Mesenchymal stem cell (in vitro differentiated cells and primary cell): ENCODE results near the gene HSF2BP.
"Not testable (repeated sequence)": the region's sequence is repeated elsewhere in the genome, so short reads cannot be mapped to it uniquely, and the experiment has no call there.

Experiments
- DNase-seq: peaks from one replicate; pipeline ENCODE4 v3.0.0-alpha.2; 2013
- H2AFZ ChIP-seq: one replicate; pipeline ENCODE4 v1.6.1; 2013; ENCODE audit warnings: low read depth, mild to moderate bottlenecking, control low read depth, inconsistent platforms, low read length, moderate library complexity
- H2AK5ac ChIP-seq: 2 replicates; pipeline ENCODE4 v1.6.1; 2013; ENCODE audit warnings: low read length, moderate library complexity, mild to moderate bottlenecking, inconsistent platforms; ENCODE audit not compliant: severe bottlenecking
- H2BK120ac ChIP-seq: one replicate; pipeline ENCODE4 v1.6.1; 2013; ENCODE audit warnings: low read depth, mild to moderate bottlenecking, inconsistent platforms, low read length, moderate library complexity
- H2BK12ac ChIP-seq, 2 experiments: one replicate each; pipeline ENCODE4 v1.6.1; 2013; ENCODE audit warnings: inconsistent platforms in 2 of 2, low read length in 2 of 2, mild to moderate bottlenecking in 2 of 2, moderate library complexity in 2 of 2, control low read depth in 1 of 2
- H2BK15ac ChIP-seq: one replicate; pipeline ENCODE4 v1.6.1; 2013; ENCODE audit warnings: mild to moderate bottlenecking, low read depth, inconsistent platforms; ENCODE audit not compliant: poor library complexity, severe bottlenecking
- H2BK5ac ChIP-seq: 2 replicates; pipeline ENCODE4 v1.6.1; 2013; ENCODE audit warnings: low read depth, mild to moderate bottlenecking, low read length, control low read depth, inconsistent platforms; ENCODE audit not compliant: poor library complexity, severe bottlenecking
- H3K14ac ChIP-seq, 2 experiments: one replicate each; pipeline ENCODE4 v1.6.1; 2013; ENCODE audit warnings: inconsistent platforms in 2 of 2, low read length in 2 of 2, control low read depth in 1 of 2, mild to moderate bottlenecking in 1 of 2, moderate library complexity in 1 of 2
- H3K18ac ChIP-seq, 2 experiments: one replicate each; pipeline ENCODE4 v1.6.1; 2013; ENCODE audit warnings: inconsistent platforms in 2 of 2, low read length in 2 of 2, control low read depth in 1 of 2, low read depth in 1 of 2, mild to moderate bottlenecking in 1 of 2
- H3K23ac ChIP-seq, 2 experiments: one replicate each; pipeline ENCODE4 v1.6.1; 2013; ENCODE audit warnings: inconsistent platforms in 2 of 2, low read length in 2 of 2, mild to moderate bottlenecking in 2 of 2, moderate library complexity in 2 of 2, control low read depth in 1 of 2
- H3K27ac ChIP-seq: 2 replicates; pipeline ENCODE4 v1.5.1; 2013; ENCODE audit warnings: mild to moderate bottlenecking, moderate library complexity, low read length, control low read depth, inconsistent platforms; ENCODE audit not compliant: poor library complexity, severe bottlenecking
- H3K27me3 ChIP-seq, 2 experiments: 2 replicates each; pipeline versions ENCODE4 v1.6.1 to v1.7.0; 2013; ENCODE audit warnings: low read length in 2 of 2, mild to moderate bottlenecking in 2 of 2, moderate library complexity in 2 of 2, control low read depth in 1 of 2, inconsistent platforms in 1 of 2; ENCODE audit not compliant: control insufficient read depth in 1 of 2, insufficient read depth in 1 of 2
- H3K36me3 ChIP-seq, 2 experiments: 2 replicates each; pipeline versions ENCODE4 v1.6.1 to v1.7.0; 2013; ENCODE audit warnings: low read length in 2 of 2, control low read depth in 1 of 2, inconsistent platforms in 1 of 2, low read depth in 1 of 2, mild to moderate bottlenecking in 1 of 2; ENCODE audit not compliant: insufficient read depth in 2 of 2, control insufficient read depth in 1 of 2
- H3K4ac ChIP-seq, 2 experiments: one replicate each; pipeline ENCODE4 v1.6.1; 2013; ENCODE audit warnings: inconsistent platforms in 2 of 2, low read length in 2 of 2, mild to moderate bottlenecking in 2 of 2, moderate library complexity in 2 of 2, control low read depth in 1 of 2, low read depth in 1 of 2
- H3K4me1 ChIP-seq: 2 replicates; pipeline ENCODE4 v1.6.1; 2013; ENCODE audit warnings: low read depth, low read length, control low read depth; ENCODE audit not compliant: control insufficient read depth, insufficient read depth
- H3K4me2 ChIP-seq: 2 replicates; pipeline ENCODE4 v1.6.1; 2013; ENCODE audit warnings: low read length, mild to moderate bottlenecking, inconsistent platforms; ENCODE audit not compliant: poor library complexity, severe bottlenecking
- H3K4me3 ChIP-seq, 2 experiments: 2 replicates each; pipeline versions ENCODE4 v1.5.1 to v1.7.0; 2013; ENCODE audit warnings: low read length in 2 of 2, mild to moderate bottlenecking in 2 of 2, control low read depth in 1 of 2, low read depth in 1 of 2; ENCODE audit not compliant: insufficient read depth in 1 of 2
- H3K79me1 ChIP-seq: replicated peaks from 2 replicates; pipeline ENCODE4 v1.6.1; 2013; ENCODE audit warnings: mild to moderate bottlenecking, control low read depth, low read length, inconsistent platforms; ENCODE audit not compliant: poor library complexity, severe bottlenecking
- H3K9ac ChIP-seq: 2 replicates; pipeline ENCODE4 v1.7.0; 2013; ENCODE audit warnings: mild to moderate bottlenecking, low read length, moderate library complexity
- H3K9me3 ChIP-seq: 2 replicates; pipeline ENCODE4 v1.7.0; 2013; ENCODE audit warnings: mild to moderate bottlenecking, low read length; ENCODE audit not compliant: control insufficient read depth
- H4K8ac ChIP-seq: one replicate; pipeline ENCODE4 v1.6.1; 2013; ENCODE audit warnings: inconsistent platforms, mild to moderate bottlenecking, low read length, moderate library complexity
- H4K91ac ChIP-seq: one replicate; pipeline ENCODE4 v1.6.1; 2013; ENCODE audit warnings: mild to moderate bottlenecking, low read length, inconsistent platforms
- WGBS: methylation state at CpG from one replicate; pipeline ENCODE4 v1.1.7; 2013; ENCODE audit warnings: mixed read lengths; 5-methylcytosine and 5-hydroxymethylcytosine counted together

HSF2BP gene

DNA sequence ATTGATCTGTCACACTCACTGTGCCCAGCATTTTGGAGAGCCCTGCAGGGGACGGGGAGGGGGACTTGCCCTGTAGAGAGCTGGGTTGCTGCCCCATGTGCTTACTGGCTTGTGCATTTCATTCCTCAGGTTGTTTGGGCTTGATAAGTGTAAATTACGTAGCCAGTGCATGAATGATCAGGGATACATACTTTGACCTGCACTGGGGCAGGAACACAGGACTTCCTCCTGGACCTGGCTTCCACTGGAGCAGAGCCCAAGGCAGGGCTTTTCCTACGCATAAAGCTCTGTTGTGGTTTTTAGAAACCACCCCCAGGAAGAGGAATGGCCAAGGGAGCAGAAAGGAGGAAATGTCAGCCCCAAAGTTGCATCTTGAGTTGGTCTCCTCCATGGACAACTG, 144.5 kb downstream of the HSF2BP start:
- WGBS: no CpG with 5 or more reads among the region's 3 CpGs
- not testable (repeated sequence) for H3K4me3 ChIP-seq, H3K4me2 ChIP-seq, H3K14ac ChIP-seq, H3K4me1 ChIP-seq, H4K8ac ChIP-seq, H2AK5ac ChIP-seq, H2BK12ac ChIP-seq, H3K27me3 ChIP-seq, H2BK15ac ChIP-seq, H3K79me1 ChIP-seq, H3K4ac ChIP-seq, H3K9me3 ChIP-seq, H3K18ac ChIP-seq, DNase-seq, H2BK120ac ChIP-seq, H3K9ac ChIP-seq, H4K91ac ChIP-seq, H2AFZ ChIP-seq, H3K23ac ChIP-seq, H3K27ac ChIP-seq, H3K36me3 ChIP-seq, H2BK5ac ChIP-seq

DNA sequence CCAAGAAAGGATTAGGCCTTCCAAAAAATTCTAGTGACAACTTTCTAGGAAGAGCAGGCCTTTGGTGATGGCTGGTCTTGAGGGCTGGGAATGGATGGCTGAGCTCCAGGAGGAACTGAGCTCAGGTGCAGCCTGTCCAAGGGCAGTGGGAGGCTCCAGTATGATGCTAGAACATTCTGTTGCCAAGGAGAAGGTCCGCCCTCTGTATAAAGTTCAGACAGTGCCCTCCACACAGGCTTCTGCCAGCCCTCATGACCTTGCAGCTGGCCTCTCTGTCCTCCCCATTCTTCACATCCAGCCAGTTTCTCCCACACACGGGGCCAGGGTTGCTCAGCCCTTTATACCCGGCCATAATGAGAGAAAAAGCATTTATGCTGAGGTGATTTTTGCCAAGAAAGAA, 146.3 kb downstream of the HSF2BP start:
- H3K9me3 ChIP-seq, H3K36me3 ChIP-seq, H2BK15ac ChIP-seq, H2BK5ac ChIP-seq, H3K79me1 ChIP-seq, H4K8ac ChIP-seq, H3K27me3 ChIP-seq, H2BK12ac ChIP-seq, H4K91ac ChIP-seq, H2AK5ac ChIP-seq, H2BK120ac ChIP-seq, H3K4me1 ChIP-seq, H3K14ac ChIP-seq, H3K4ac ChIP-seq, H3K4me2 ChIP-seq, H3K18ac ChIP-seq, H3K4me3 ChIP-seq, DNase-seq, H3K27ac ChIP-seq, H3K9ac ChIP-seq, H2AFZ ChIP-seq, H3K23ac ChIP-seq: not testable (repeated sequence)
- WGBS: no CpG with 5 or more reads among the region's 3 CpGs

DNA sequence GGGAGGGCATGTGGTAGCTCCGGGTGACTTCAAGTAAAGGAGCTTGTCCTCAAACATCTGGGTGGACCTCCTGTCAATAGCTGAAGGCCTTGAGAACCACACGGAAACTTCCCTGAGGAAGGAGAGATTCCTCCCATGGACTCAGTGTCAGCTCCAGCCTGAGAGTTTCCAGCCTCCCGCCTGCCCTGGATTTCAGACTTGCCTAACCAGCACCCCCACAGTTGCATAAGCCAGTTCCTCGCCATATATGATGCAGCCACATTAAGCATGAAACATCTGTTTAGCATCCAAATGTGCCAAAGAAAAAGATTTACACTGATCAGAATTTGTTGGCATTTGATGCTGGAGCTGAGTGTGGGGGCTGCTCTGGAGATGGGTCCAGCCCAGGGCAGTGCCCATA, 148.1 kb downstream of the HSF2BP start:
- not testable (repeated sequence) for H3K4me3 ChIP-seq, H2BK12ac ChIP-seq, H3K36me3 ChIP-seq, H3K14ac ChIP-seq, H4K8ac ChIP-seq, H2AK5ac ChIP-seq, H3K27me3 ChIP-seq, H3K4me1 ChIP-seq, H2AFZ ChIP-seq, H3K79me1 ChIP-seq, H3K23ac ChIP-seq, H3K18ac ChIP-seq, H3K9me3 ChIP-seq, H2BK120ac ChIP-seq, H3K4me2 ChIP-seq, DNase-seq, H3K27ac ChIP-seq, H2BK5ac ChIP-seq, H3K4ac ChIP-seq, H3K9ac ChIP-seq, H4K91ac ChIP-seq, H2BK15ac ChIP-seq
- no CpG with 5 or more reads among the region's 4 CpGs for WGBS

DNA sequence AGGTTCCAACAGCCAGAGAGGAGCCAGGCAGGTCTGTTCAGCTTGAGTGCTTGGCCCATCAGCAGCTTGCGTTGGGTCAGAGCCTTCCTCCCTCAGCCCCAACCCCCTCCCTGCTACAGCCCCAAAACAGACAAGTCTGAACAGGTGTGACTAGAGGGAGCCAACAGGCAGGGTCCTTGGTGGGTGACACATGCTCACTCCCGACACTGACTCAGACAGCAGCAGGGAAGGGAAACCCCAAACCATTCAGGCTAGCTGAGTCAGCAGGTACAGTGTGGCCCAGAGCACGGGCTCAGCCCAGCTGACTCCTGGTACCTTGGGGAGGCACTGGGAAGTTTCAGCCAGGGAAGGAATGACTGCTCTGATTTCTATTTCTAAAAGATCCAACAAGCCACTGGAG, 148.6 kb downstream of the HSF2BP start:
- not testable (repeated sequence) for H2AFZ ChIP-seq, H2BK15ac ChIP-seq, H2BK12ac ChIP-seq, H3K4me2 ChIP-seq, H3K4ac ChIP-seq, DNase-seq, H3K9ac ChIP-seq, H3K23ac ChIP-seq, H3K18ac ChIP-seq, H3K27ac ChIP-seq, H3K14ac ChIP-seq, H3K36me3 ChIP-seq, H2BK120ac ChIP-seq, H3K4me1 ChIP-seq, H3K27me3 ChIP-seq, H2BK5ac ChIP-seq, H3K79me1 ChIP-seq, H4K91ac ChIP-seq, H3K9me3 ChIP-seq, H4K8ac ChIP-seq, H2AK5ac ChIP-seq, H3K4me3 ChIP-seq
- WGBS: no CpG with 5 or more reads among the region's 3 CpGs
